Tibial artery (tissue), 4 donors: Measurements from ENCODE around the gene ALX4.

ENCODE experiments used
- DNase-seq, 2 donors: peaks; one replicate each; pipeline ENCODE4 v3.0.0-alpha.2; 2019
- H3K27ac ChIP-seq, 2 donors: fragments of 200-600 bp; sonication (generic) in 1 of 2; 1 replicate in 1 of 2; 2 replicates in 1 of 2; pipeline ENCODE4 v1.5.1; 2018 to 2019; ENCODE audit warnings: mild to moderate bottlenecking in 1 of 2
- H3K27me3 ChIP-seq, 2 donors: fragments of 200-600 bp; sonication (generic) in 1 of 2; one replicate each; pipeline versions ENCODE4 v1.5.1 to v1.6.0; 2016 to 2019
- H3K36me3 ChIP-seq, 3 donors: fragments of 200-600 bp; sonication (generic) in 2 of 3; one replicate each; pipeline ENCODE4 v1.5.1; 2016 to 2019; ENCODE audit warnings: mild to moderate bottlenecking in 2 of 3
- H3K4me1 ChIP-seq, 4 donors: fragments of 200-600 bp; sonication (generic) in 2 of 4; 1 replicate in 3 of 4; 2 replicates in 1 of 4; pipeline ENCODE4 v1.5.1; 2016 to 2019
- H3K4me3 ChIP-seq, 2 donors: fragments of 200-600 bp; sonication (generic) in 1 of 2; 1 replicate in 1 of 2; 2 replicates in 1 of 2; pipeline ENCODE4 v1.5.1; 2018 to 2019; ENCODE audit warnings: mild to moderate bottlenecking in 2 of 2
- H3K9me3 ChIP-seq, 3 donors: fragments of 200-600 bp; sonication (generic) in 1 of 3; one replicate each; pipeline ENCODE4 v1.5.1; 2016 to 2019
- CTCF ChIP-seq, 2 experiments: fragments of 200-600 bp in 1 of 2; fragments of 450-650 bp in 1 of 2; IDR thresholded peaks; one replicate each; pipeline ENCODE4 v1.5.1; 2017 to 2019; ENCODE audit warnings: antibody characterized with exemption in 2 of 2, mild to moderate bottlenecking in 1 of 2, moderate library complexity in 1 of 2
- intact Hi-C: fragments of 100-400 bp; cut with DNase I; formaldehyde crosslinking; loops from one replicate; pipeline ENCODE4 v1.15.0; 2023; ENCODE audit warnings: low total_unique reads

ALX4 gene

GRCh38 chr11:44347538-44347937, 37.6 kb upstream of the ALX4 start:
- Histone ChIP-seq H3K36me3 (no peaks in the 10 kb centered on the region), H3K27me3 (peaks cover 0 to 18% of the 10 kb centered on the region in 2 donors), H3K9me3 (no peaks in the 10 kb centered on the region), H3K4me1 (no peaks in the 10 kb centered on the region), H3K27ac (no peak overlapping the region), H3K4me3 (no peak overlapping the region)
- TF ChIP-seq CTCF (IDR thresholded peaks at IDR 0.05) = no peak
- no peak for DNase-seq
- intact Hi-C loops = no loop called here

GRCh38 chr11:44346983-44347382, 37.0 kb upstream of the ALX4 start:
- no peak for TF ChIP-seq CTCF (IDR thresholded peaks at IDR 0.05)

DNA sequence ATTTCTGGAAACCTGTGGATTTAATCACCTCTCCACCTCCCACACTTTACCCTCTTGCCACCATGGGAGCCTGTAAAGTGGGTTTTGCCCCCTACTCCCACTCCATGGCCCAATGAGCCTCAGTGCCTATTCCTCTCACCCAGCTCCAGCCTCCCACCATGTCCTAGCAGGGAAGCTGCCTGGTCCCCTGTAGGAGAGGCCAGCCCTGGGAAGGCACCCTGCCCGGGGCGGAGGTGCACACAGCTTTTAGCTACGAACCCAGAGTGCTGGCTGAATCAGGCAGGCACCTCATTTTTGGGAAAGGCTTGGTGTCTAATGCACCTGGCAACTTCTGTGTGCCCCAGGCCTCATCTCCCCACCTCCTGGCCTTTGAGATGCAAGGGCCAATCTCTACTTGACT, 35.8 kb upstream of the ALX4 start:
- no peak for DNase-seq
- Histone ChIP-seq H3K36me3 (no peaks in the 10 kb centered on the region), H3K9me3 (no peaks in the 10 kb centered on the region), H3K4me3 (no peak overlapping the region), H3K4me1 (no peaks in the 10 kb centered on the region), H3K27ac (no peak overlapping the region), H3K27me3 (peaks cover 0 to 18% of the 10 kb centered on the region in 2 donors)
- intact Hi-C loops = no loop called here
- TF ChIP-seq CTCF (IDR thresholded peaks at IDR 0.05) = no peak

More at GRCh38 chr11:44346983-44347382, 37.0 kb upstream of the ALX4 start:
- H3K27ac ChIP-seq = no peak overlapping the region
- H3K27me3 ChIP-seq = peaks cover 0 to 18% of the 10 kb centered on the region in 2 donors
- H3K4me3 ChIP-seq = no peak overlapping the region
- no peaks in the 10 kb centered on the region for H3K36me3 ChIP-seq
- no peaks in the 10 kb centered on the region for H3K4me1 ChIP-seq
- DNase-seq = no peak
- H3K9me3 ChIP-seq = no peaks in the 10 kb centered on the region
- intact Hi-C loops = no loop called here

GRCh38 chr11:44344921-44345320, 35.0 kb upstream of the ALX4 start:
- intact Hi-C loops = no loop called here
- no peak overlapping the region for H3K27ac ChIP-seq

GRCh38 chr11:44344423-44344820, 34.5 kb upstream of the ALX4 start:
- H3K27me3 ChIP-seq = peaks cover 0 to 23% of the 10 kb centered on the region in 2 donors
- intact Hi-C loops = no loop called here

More at GRCh38 chr11:44344921-44345320, 35.0 kb upstream of the ALX4 start:
- DNase-seq = no peak
- H3K4me1 ChIP-seq = no peaks in the 10 kb centered on the region
- TF ChIP-seq CTCF (IDR thresholded peaks at IDR 0.05) = no peak
- H3K36me3 ChIP-seq = no peaks in the 10 kb centered on the region
- no peak overlapping the region for H3K4me3 ChIP-seq
- no peaks in the 10 kb centered on the region for H3K9me3 ChIP-seq
- peaks cover 0 to 24% of the 10 kb centered on the region in 2 donors for H3K27me3 ChIP-seq

More at GRCh38 chr11:44344423-44344820, 34.5 kb upstream of the ALX4 start:
- no peaks in the 10 kb centered on the region for H3K4me1 ChIP-seq
- H3K4me3 ChIP-seq = no peak overlapping the region
- H3K27ac ChIP-seq = no peak overlapping the region
- no peaks in the 10 kb centered on the region for H3K9me3 ChIP-seq
- H3K36me3 ChIP-seq = no peaks in the 10 kb centered on the region
- no peak for DNase-seq
- TF ChIP-seq CTCF (IDR thresholded peaks at IDR 0.05) = no peak
